ENCODE measurements around the gene COX15.

Gene COX15

GRCh38 chr10:99750641-99751040 lies 18.7 kb upstream of the COX15 start:
- Histone ChIP-seq H3K4me3 (ENCODE audit: low read depth, low read length) (no peak overlapping the region), H3K36me3 (ENCODE audit: control insufficient read depth in 2 of 2, insufficient read depth in 1 of 2, low read length in 2 of 2) (peaks cover 73 to 89% of the 10 kb centered on the region in 2 experiments), H3K9me3 (ENCODE audit: control insufficient read depth, insufficient read depth, low read depth, low read length) (no peaks in the 10 kb centered on the region), H3K27ac (ENCODE audit: extremely low read depth, low read depth, low read length) (no peak overlapping the region), H3K4me1 (ENCODE audit: control insufficient read depth, insufficient read depth, low read length) (no peaks in the 10 kb centered on the region)
- ChIA-PET CTCF (interaction anchor here (0.6 kb wide), 1 partner anchor 139 kb away, joined by 3 read pairs; no protein-coding TSS in a partner anchor), POLR2A (no interaction called here)
- TF ChIP-seq ZNF621 (tag by site-specific recombination; IDR thresholded peaks at IDR 0.05) (no peak), PRDM10 (tag by site-specific recombination; IDR thresholded peaks at IDR 0.05) (no peak), REST (tag by site-specific recombination; IDR thresholded peaks at IDR 0.05) (no peak), REPIN1 (tag by site-specific recombination; IDR thresholded peaks at IDR 0.05; ENCODE audit: low read depth) (no peak), ZNF239 (tag by site-specific recombination; IDR thresholded peaks at IDR 0.05) (no peak), ZBTB17 (tag by site-specific recombination; IDR thresholded peaks at IDR 0.05) (no peak), ZIC2 (tag by site-specific recombination; IDR thresholded peaks at IDR 0.05) (no peak), ZBTB8A (tag by site-specific recombination; IDR thresholded peaks at IDR 0.05) (no peak), GLI4 (tag by site-specific recombination; IDR thresholded peaks at IDR 0.05) (no peak), CTCF (tag by site-specific recombination; IDR thresholded peaks at IDR 0.05) (no peak), WT1 (tag by site-specific recombination; IDR thresholded peaks at IDR 0.05) (no peak), TRIM28 (IDR thresholded peaks at IDR 0.05; ENCODE audit: borderline replicate concordance, low read length) (no peak), KLF7 (tag by site-specific recombination; IDR thresholded peaks at IDR 0.05; ENCODE audit: borderline replicate concordance) (no peak)

GRCh38 chr10:99748823-99749451 lies 17.0 kb upstream of the COX15 start:
- no peaks in the 10 kb centered on the region for H3K9me3 ChIP-seq (ENCODE audit: control insufficient read depth, insufficient read depth, low read depth, low read length)
- no peak overlapping the region for H3K27ac ChIP-seq (ENCODE audit: extremely low read depth, low read depth, low read length)
- CTCF ChIA-PET: interaction anchor here (0.6 to 1.3 kb wide), 3 partner anchors 17 to 297 kb away, joined by 3 read pairs; partner anchors contain the start of genes COX15 and CUTC
- H3K36me3 ChIP-seq (ENCODE audit: control insufficient read depth in 2 of 2, insufficient read depth in 1 of 2, low read length in 2 of 2): peaks cover 82 to 87% of the 10 kb centered on the region in 2 experiments
- no peaks in the 10 kb centered on the region for H3K4me1 ChIP-seq (ENCODE audit: control insufficient read depth, insufficient read depth, low read length)
- no peak overlapping the region for H3K4me3 ChIP-seq (ENCODE audit: low read depth, low read length)
- POLR2A ChIA-PET: no interaction called here
- no peak for TF ChIP-seq ZSCAN18 (tag by site-specific recombination; IDR thresholded peaks at IDR 0.05)
- no peak for TF ChIP-seq ZNF645 (tag by site-specific recombination; IDR thresholded peaks at IDR 0.05)
- no peak for TF ChIP-seq ZNF707 (tag by site-specific recombination; IDR thresholded peaks at IDR 0.05)
- no peak for TF ChIP-seq ZNF560 (tag by site-specific recombination; IDR thresholded peaks at IDR 0.05; ENCODE audit: borderline replicate concordance)
- no peak for TF ChIP-seq ZBTB17 (tag by site-specific recombination; IDR thresholded peaks at IDR 0.05)
- no peak for TF ChIP-seq ZNF530 (tag by site-specific recombination; IDR thresholded peaks at IDR 0.05; ENCODE audit: low read depth)
- no peak for TF ChIP-seq SALL2 (tag by site-specific recombination; IDR thresholded peaks at IDR 0.05; ENCODE audit: borderline replicate concordance)
- no peak for TF ChIP-seq ZNF670 (tag by site-specific recombination; IDR thresholded peaks at IDR 0.05; ENCODE audit: low read depth)
- TF ChIP-seq ZNF76 (tag by site-specific recombination; IDR thresholded peaks at IDR 0.05; ENCODE audit: borderline replicate concordance, low read depth): no peak
- no peak for TF ChIP-seq ZNF211 (tag by site-specific recombination; IDR thresholded peaks at IDR 0.05; ENCODE audit: low read depth)
- no peak for TF ChIP-seq ZNF394 (tag by site-specific recombination; IDR thresholded peaks at IDR 0.05; ENCODE audit: borderline replicate concordance)
- TF ChIP-seq ZBTB8A (tag by site-specific recombination; IDR thresholded peaks at IDR 0.05): no peak

All from HEK293 (cell line).